OCI-LY1 (cell line): ENCODE data around the gene CITED2.

Source experiments
- CTCF ChIP-seq: fragments of 200-600 bp; sonication (generic), shearing (Covaris generic); IDR thresholded peaks from 2 replicates; pipeline ENCODE4 v1.5.1; 2017; ENCODE audit warnings: mild to moderate bottlenecking, antibody characterized with exemption, low read length, moderate library complexity, mixed read lengths
- EZH2 ChIP-seq: fragments of 200-600 bp; sonication (generic), shearing (Covaris generic); IDR thresholded peaks from 2 replicates; pipeline ENCODE4 v1.8.0; 2017; ENCODE audit warnings: borderline replicate concordance, mixed run types, mild to moderate bottlenecking, antibody characterized with exemption, low read length, moderate library complexity, mixed read lengths

GRCh38 chr6:139341060-139341459 is 33.4 kb downstream of the CITED2 start:
- TF ChIP-seq CTCF = no peak
- no peak for TF ChIP-seq EZH2
